ENCODE measurements around the gene CDH18.

CDH18 gene

DNA sequence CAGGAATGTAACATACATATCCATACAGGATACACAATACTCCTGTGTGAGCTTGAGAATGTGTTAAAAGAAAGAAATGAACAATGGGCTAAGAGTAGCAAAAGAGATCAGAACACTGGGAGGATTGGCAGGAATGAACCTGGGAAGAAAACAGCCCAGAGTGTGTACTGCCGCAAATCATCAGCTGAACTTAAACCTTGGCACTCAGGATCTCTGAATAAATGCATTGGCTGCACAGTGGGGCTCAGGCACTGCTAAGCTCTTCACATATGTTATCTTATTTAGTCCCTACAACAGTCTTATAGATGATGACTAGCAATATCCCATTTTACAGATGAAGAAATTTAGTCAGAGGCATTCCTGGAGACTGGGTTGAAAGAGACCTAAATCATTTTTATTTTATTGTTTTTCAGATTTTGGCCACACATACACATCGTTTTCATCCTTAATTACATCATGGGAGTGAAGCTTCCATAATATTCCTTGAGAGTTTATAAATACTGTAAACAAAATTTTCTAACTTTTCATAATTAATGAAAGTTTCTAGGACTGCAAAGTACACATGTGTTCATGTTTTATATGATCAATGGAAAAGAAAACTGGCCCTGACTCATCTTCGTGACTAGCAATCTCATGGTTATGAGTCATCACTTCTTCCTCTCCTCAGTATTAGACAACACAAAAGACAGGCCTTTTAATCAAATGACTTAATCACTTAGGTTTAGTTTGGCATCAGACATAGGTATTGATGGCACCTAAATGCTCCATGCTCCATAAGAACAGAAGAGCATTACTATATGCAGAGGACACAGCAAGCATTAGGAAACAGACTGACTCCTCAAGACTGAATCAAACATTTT is 59.2 kb downstream of the CDH18 start:
- no peak for DNase-seq

DNA sequence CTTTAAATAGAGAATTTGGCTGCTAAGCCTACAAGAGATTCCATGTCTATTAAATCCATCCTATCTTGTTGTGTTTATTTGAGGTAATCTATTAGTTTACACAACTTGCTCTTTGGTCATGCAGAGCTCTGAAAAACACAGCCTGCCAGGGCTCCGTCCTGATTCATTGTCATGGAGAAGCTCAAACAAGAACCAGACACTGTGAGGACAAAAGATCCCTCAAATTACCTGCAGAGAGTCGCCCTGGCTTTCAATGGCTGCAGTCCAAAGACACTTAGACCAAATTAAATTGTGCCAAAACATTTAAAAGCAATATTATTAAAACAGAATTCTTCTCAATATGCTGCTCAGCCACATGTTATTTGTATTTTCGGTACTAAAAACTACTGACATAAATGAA is 60.1 kb downstream of the CDH18 start:
- DNase-seq = no peak

DNA sequence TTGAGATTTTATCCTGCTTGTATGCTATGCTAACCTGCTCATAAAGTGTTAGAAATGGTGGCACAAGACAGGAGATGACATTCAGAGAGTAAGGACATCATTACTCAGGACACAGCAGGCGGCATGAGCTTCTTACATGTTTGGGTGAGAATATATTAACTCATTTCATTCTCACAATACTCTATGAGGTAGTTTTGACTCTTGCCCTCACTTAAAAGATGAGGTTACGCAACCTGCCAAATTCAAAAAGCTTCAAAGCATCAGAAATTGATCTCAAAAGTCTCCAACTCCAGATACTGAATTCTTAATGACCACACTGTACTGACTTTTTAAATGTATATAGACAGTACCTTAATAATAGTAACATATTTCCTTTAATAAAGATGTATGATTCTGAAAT is 60.8 kb downstream of the CDH18 start:
- no peak for DNase-seq

DNA sequence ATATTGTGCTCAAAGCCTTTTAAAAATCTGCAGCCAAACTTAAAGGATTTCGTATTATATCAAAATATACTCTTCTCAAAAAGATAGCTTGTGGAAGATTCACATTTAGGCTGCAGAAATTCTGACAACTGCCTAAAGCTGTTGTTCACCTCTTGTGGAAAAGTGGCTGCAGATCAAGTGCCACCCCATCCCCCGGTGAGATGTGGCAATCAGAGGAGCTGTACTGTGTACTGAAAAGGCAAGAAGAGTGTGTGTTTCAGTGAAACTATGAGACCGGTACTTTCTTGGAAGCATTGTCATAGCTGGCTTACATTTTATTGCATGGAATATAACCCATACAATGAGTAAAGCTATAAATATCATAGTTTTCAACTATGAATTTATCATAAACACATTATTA is 64.3 kb downstream of the CDH18 start:
- DNase-seq = no peak

DNA sequence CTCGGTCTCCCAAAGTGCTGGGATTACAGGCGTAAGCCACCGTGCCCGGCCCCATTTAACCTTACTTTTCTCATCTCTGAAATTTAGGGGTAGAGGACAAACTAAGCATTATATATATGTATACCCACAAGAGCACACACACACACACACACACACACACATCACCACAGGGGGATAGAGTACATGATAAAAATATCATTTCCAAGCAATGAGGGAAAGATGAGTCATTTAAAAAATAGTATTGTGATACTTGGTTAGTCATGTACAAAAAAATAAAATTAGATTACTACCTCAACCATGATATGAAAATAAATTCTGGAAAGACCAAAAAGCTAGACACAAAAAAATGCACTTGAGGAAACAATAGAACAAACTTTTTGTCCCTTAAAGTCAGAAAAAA is 67.2 kb downstream of the CDH18 start:
- no peak for DNase-seq

DNA sequence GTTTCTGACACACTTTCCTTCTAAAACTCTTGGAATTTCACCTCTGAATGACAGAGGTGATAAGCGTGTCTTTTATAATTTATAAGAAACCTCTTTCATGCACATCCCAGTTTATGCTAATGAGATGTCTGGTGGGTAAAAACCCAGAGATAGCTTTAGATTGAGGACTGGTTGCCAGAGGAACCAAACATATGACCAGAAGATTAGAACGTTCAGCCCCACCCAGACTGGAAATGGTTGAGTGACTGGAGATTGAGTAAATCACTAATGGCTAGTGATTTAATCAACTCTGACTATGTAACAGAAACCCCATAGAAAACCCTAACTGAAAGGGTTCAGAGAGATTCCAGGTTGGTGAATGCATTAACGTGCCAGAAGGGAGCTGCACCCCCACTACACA is 69.2 kb downstream of the CDH18 start:
- DNase-seq = no peak

DNA sequence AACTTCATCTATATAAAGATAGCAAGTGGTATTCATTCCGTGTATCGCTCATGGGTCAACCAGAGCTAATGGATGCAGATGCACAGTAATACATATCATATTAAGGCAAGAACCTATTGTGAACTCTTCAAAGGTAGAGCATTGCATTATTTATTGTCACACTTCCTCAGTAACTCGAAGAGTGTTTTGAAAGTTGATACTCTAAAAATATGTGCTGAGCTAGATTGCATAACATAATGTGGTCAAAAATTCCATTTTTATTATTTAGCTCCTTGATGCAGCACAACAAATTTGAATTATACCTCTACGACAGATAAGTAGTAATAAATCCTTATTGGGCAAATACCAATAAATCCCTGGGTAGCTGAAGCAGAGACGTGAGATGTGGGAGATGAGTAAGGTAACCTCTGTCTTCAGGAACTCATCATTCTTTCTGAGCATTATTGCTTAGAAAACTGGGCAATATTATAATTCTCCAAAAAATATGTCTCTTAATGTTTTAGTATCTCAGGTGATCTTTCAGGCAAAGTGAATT is 70.3 kb downstream of the CDH18 start:
- no peak for DNase-seq

DNA sequence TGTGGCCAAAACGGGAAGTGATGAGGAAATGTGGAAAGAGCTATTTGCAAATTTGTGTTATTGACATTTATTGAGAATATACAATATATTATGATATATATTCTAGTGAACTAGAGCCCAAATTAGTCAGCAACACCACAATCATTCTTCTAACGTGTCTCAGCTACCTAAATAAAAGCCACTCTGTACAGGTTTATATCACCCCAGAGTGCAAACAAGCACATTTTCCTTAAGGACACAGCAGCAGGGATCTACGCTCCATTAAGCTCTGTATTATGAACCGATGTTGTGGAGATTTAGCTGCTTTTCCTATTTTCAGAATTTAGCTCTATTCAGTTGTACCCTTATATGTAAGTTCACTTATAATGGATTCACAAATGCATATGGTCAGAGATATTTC is 77.9 kb downstream of the CDH18 start:
- DNase-seq = no peak

DNA sequence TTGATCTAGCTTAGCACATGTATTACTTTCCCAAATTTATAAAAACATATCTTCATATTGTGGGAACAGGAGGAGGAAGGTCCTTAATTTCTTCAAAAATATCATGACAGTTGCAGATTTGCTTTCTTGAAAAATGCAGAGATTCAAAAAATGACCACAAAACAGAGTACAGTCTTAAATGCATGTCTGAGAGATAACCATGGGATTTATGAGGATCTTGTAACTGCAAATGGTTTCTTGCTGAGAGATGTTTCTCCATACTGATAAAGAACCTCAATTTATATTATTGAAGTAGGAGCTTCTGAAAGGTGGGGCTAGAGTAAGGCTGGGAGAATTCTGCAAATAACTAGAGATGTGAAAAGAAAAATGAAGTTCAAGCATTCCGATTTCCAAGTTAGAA is 83.2 kb downstream of the CDH18 start:
- DNase-seq = no peak

DNA sequence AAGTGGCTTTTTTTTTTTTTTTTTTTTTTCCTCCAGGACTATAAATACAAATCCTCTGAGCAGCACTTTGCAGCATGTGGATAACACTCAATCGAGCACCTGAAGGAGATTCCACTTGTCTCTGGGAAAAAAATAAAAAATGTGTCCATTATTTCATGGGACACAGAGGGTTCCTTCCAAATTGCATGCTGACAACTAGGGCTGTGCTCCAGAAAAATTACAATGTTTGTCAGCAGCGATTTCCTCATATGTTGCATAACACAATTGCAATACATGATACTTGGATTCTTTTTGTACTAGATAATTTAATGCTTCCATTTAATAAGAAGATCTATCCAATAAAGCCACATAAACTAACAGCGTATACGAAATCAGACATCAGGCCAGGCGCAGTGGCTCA is 84.4 kb downstream of the CDH18 start:
- DNase-seq = no peak

DNA sequence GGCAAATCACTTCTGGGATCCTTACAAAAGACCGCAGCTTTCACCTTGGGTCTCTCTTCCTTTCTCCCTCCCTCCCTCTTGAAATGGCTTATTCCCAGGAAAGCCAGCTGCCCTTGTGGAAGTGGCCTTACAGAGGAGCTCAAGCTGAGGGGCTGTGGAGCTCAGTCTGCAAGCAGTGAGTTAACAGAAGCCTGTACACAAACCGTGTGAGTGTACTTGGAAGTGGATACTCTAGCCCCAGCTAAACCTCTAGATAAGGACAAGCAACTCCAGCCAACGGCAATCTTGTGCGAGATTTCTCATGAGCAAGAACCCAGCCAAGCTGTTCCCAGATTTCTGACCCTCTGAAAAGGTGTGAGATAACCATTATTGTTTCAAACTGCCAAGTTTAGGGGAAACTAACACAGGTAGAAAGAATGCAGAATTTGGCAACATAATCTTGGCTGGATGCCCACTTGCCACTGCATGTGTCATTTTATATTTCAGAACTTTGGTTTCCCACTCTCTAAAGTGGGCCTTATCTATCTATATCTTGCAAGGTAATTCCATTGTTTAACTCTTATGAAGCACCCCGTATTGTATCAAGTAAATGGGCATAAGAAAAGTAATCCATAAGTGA is 85.6 kb downstream of the CDH18 start:
- no peak for DNase-seq

DNA sequence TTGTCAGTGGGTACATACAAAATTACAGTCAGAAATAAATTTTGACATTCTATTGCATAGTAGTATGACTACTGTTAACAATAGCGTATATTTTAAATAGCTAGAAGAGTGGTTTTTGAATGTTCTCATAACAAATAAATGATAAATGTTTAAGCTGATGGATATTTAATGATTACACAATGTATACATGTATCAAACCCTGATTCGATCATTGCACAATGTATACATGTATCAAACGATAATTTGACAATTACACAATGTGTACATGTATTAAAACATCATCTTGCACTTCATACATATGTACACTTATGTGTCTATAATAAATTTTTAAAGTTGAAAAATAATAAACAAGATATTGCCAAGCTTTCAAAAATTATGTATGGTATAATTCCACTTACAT is 87.7 kb downstream of the CDH18 start:
- DNase-seq = no peak

DNA sequence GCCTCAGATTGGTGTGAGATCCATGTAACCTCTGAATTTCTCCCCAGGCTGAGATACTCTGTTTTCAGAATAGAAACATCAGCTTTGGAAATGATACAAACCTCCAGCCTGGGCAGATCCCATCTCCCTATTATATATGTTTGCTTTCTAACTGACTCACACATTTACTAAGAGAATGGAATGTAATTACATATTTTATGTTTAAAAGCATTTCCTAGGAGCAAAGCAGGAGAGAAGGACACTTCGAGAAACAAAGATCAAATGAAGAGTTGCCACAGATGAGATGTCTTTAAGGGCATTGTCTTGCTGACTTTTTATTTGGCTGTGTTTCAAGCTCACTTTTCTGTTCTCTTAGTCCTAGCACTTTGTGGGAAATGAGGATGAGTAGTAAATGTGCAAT is 96.3 kb downstream of the CDH18 start:
- no peak for DNase-seq

DNA sequence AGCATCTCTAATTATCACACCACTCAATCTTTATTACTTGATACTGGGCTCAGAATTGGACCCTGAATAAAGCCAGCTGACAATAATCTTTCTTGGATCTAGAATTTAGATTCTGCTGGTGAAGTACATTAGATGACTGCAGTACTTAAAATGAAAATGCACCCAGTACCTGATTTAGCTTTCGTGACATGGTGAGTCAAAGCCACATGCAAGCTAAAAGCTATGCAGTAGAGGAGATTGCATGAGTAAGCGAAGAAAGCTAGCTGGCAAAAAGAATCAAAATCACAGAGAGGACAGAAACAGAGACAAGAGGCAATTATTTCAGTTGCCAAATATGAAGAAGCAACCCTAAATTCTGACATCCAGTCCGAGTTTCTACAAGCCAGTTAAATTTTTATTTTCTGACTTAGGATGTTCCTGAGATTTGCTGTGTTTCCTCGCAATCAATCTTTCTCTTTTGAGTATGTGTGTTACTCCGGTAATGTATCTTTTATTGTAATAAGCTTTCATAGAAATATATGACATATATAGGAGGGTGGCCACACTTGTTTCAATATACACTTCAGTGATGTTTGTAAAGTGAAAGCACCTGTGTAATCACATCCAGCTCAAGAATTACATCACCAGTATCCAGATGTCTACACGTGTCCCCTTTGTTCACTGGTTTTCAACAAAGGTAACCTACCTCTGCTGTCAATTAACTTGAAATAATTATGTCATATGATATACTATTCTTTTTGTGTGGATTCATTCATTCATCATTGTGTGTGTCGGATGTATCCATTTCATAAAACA is 101.7 kb downstream of the CDH18 start:
- DNase-seq = no peak

DNA sequence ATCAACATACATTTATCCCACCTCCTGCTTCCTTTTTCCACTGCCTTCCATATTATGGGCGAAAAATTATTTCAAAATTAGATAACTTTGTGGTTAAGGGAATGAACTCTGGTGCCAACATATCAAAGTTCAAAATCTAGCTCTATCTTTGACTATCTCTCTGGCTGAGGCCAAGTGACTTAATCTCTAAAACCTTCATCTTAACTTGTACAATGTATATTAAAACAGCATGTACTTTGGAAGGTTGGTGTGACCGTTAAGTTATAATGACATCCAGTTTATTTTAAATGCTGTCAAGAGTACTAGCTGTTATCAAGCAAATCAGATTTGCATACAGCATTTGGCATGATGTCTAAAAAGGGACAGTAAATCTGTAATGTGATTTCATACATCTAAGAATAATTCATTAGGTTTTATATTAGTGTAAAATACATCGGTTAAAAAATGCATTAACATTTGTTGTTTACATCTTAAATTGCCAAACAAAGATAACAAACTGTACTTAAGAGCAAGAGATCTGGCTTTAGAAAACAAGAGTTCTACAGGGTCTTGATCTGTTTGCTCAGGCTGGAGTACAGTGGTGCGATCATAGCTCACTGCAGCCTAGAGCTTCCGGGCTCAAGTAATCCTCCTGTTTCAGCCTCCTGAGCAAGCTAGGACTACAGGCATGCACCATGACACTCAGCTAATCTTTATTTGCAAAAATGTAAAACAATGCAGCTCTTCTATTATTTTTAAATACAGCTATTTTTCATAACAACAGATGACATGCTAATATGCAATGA is 102.8 kb downstream of the CDH18 start:
- DNase-seq = no peak

DNA sequence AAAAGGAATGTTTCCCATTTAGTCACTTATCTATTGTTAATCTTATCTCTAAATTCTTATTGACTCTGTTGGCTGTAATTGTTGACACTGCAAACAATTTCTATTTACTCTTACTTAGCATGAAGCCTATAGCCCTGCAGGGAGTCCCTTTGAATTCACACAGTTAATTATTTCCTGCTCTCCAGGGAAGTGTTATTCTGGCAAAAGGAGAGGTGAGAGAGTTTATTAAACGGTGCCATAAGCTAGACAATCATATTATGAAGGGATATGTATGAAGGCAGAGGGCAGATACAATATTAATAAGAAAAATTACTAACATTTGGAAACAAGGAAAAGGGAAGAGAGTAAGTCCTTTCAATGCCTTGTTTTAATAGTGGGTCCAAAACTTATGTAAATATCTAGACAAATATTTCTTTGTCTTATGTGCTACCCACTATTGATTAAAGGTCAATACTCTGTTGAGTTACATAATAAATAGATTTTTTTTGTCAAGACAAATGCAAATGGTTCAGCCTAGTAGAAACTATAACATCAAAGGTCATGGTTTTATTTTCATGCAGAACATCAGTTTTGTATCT is 107.1 kb downstream of the CDH18 start:
- no peak for DNase-seq

DNA sequence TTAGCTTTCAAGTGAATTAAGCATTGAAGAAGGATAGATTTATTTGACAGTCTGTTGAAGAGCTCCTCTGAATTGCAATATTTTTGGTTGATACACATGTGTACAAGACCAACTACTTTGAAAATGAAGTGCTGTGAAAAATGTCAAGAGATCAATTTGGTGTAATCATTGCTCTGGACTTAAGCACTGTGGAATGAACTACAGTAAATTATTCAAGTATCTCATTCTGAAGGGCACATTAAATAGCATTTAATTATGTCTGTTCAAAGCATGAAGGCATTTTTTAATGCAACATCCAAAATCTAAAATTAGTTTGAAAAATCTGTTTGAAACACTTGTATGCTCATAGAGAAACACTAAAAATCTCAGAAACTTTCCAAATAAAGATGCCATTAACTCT is 107.5 kb downstream of the CDH18 start:
- no peak for DNase-seq

DNA sequence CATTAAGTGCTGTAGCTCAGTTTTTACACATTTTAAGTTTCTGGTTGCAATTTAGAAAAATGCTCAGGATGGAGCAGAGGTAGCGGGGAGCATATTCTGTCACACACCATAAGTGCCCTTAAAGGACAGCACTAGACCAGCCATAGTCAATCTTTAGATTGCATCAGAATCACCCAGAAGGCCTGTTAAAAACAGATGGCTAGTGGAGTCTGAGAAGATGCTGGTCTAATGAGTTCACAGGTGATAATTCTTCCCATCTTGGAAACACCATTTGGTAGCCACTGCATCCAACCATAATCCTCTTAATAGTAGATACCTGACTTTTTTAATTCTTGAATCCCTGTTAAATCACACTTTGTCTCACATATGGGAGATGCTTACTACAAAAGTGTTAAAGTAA is 113.2 kb downstream of the CDH18 start:
- DNase-seq = no peak

DNA sequence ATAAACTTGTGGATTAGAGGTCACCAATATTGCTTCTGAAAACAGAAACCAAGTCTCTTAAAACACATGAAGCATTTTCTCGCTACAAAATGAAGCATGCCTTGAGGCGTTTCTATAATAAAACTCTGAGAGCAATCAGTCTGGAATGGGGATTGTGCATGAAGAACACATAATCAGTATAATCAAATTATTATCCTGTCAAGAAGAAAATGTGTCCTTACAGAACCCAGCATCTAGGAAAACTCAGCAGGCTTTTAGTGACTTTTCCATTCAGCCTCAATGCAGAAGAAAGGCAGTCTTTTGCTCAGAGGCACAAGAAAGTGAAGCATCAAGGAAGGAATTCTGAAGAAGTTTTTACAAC is 121.9 kb downstream of the CDH18 start:
- no peak for DNase-seq

DNA sequence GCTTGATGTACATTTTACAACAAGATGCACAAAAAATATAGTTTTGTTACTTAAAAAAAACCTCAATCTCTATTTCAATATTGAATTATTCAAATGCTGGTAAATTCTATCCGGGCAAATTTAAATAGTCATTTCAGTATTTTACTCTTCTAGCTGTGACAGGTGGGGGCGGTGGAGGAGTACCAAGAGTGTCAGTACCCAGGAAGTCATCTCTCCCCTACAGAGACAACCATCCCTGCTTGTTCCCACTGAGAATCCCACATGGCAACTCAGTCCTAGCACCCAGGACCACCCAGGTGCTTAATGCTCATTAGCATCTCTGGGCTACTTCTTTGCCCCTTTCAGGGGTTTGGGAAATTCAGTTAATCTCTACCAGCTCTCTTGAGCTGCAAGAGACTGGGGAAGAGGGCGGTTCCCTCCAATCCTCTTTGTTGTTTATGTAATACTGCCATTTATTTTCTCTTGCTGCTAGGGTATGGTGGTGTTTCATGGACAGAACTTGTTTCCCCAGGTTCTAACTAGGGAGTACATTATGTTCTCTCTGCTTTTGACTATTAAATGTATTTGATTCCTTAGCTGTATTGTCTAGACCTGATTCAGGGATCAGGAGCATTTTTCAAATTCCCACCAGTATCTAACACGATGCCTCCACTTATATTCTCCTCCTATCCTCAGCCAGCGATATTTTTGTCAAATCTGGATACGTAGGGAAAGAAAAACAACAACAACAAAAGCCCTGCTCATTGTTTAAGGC is 122.5 kb downstream of the CDH18 start:
- DNase-seq = no peak

DNA sequence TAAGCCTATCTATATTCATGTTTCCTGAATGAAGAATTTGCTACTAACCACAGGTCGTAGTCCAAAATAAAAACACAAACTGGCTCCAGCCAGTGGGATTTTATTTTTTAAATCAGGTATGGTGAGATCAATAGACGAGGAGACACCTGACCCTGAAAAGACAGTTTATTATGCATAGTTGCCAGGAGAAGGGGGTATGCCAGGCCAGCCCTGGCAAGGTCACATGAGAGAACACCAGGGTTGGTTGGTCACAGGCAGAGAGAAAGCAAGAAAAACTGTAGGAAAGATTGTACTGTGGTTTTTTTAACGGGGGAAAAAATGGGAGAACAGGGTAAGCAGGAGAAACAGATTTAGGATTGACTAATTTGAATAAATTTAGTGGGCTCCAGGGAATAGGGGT is 125.3 kb downstream of the CDH18 start:
- no peak for DNase-seq

DNA sequence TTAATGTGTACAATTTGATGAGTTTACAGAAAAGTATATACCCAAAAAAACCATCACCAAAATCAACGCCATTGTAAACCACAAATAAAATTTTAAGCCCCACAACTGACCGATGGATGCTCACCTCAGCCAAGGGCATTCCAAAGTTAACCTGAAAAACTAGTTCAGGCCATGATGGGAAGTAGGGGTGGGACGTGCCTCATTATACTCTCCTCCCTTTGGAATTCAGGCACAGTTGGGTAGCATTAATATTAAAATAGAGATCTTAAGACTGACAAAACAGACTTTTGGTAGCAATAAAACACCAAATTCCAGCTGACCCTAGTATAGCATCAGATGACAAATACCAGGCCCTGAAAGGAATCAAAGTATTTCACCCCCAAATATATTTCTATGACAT is 129.0 kb downstream of the CDH18 start:
- no peak for DNase-seq

Measured in stimulated activated CD4-positive, alpha-beta T cell treated with anti-CD3 and anti-CD28 coated beads, Interleukin-2, amount 100 ng/mL, for 24 hours (primary cell).